Uterus (tissue), 2 donors: ENCODE data around the gene UACA.

Experiments used
- CTCF ChIP-seq, 4 experiments: fragments of 200-600 bp in 2 of 4; fragments of 450-650 bp in 2 of 4; sonication (generic) in 2 of 4; IDR thresholded peaks; one replicate each; pipeline ENCODE4 v1.5.1; 2016 to 2019; ENCODE audit warnings: antibody characterized with exemption in 4 of 4, mild to moderate bottlenecking in 2 of 4, moderate library complexity in 1 of 4
- POLR2A ChIP-seq, 2 donors: fragments of 450-650 bp; IDR thresholded peaks; one replicate each; pipeline ENCODE4 v1.6.1; 2016; ENCODE audit warnings: antibody characterized with exemption in 2 of 2, mild to moderate bottlenecking in 1 of 2, moderate library complexity in 1 of 2

DNA sequence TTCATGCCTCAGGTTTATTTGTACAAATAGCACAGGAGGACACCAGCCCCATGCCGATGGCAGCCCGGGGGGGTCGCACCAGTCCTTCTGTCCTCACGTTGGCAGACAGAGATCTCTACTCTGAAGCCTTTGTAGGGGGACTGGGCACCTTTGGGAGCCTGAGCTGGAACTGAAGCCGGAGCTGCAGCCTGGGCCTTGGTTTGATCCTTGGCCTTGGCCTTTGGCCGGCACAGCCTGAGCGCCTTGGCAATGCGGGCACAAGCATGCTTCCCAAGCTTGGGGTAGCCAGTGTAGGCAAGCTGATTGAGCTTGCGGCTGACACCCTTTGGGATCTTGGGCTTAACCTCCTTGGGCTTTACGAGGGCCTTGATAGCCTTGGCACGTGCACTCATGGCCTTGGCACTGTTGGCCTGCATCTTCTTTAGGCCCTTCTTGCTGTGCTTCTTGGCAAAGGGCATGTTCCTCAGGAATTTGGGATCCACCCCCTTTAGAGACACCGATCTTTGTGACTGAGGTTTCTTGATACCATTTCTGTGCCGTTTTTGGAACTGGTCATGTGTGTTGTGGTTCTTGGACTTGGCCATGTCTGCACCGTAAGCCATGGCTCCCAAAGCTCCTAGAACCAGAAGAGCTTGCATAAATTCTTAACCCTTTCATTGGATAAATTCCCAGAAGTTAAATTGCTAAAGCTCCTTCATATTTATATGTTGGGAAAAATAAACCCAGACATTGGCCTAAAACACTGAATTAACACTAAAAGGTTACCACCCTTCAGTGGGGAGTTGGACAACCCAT lies 33.4 kb upstream of the UACA start:
- TF ChIP-seq CTCF (IDR thresholded peaks at IDR 0.05), result no peak
- TF ChIP-seq POLR2A (IDR thresholded peaks at IDR 0.05), result no peak
